HFF-Myc (cell line): ENCODE measurements around the gene ST3GAL2.

ENCODE experiments used
- DNase-seq: peaks from one replicate; pipeline ENCODE4 v3.0.0-alpha.2; 2011; ENCODE audit warnings: low read depth; ENCODE audit errors: extremely low read depth
- H3K4me3 ChIP-seq: replicated peaks from 2 replicates; pipeline ENCODE4 v1.5.1; 2011; ENCODE audit warnings: low read depth, mild to moderate bottlenecking, control low read depth, low read length
- TF ChIP-seq, protein P1 (sequence below): IDR thresholded peaks from 2 replicates; pipeline ENCODE4 v1.5.1; 2012; ENCODE audit warnings: mild to moderate bottlenecking, low read depth, low read length, control low read depth; ENCODE audit errors: missing control alignments

The ST3GAL2 gene

DNA sequence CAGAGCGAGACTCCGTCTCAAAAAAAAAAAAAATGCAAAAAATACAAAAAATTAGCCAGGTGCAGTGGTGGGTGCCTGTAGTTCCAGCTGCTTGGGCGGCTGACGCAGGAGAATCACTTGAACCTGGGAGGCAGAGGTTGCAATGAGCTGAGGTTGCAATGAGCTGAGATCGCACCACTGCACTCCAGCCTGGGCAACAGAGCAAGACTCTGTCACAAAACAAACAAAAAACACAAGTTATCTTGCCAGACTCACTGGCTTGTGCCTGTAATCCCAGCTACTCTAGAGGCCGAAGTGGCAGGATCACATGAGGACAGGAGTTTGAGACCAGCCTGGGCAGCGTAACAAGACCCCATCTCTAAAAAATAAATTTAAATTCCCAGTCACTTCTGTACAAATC, 3.4 kb upstream of the ST3GAL2 start:
- H3K4me3 ChIP-seq, result no peak overlapping the region
- DNase-seq, result no peak
- TF ChIP-seq, protein P1, sequence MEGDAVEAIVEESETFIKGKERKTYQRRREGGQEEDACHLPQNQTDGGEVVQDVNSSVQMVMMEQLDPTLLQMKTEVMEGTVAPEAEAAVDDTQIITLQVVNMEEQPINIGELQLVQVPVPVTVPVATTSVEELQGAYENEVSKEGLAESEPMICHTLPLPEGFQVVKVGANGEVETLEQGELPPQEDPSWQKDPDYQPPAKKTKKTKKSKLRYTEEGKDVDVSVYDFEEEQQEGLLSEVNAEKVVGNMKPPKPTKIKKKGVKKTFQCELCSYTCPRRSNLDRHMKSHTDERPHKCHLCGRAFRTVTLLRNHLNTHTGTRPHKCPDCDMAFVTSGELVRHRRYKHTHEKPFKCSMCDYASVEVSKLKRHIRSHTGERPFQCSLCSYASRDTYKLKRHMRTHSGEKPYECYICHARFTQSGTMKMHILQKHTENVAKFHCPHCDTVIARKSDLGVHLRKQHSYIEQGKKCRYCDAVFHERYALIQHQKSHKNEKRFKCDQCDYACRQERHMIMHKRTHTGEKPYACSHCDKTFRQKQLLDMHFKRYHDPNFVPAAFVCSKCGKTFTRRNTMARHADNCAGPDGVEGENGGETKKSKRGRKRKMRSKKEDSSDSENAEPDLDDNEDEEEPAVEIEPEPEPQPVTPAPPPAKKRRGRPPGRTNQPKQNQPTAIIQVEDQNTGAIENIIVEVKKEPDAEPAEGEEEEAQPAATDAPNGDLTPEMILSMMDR, result no peak

DNA sequence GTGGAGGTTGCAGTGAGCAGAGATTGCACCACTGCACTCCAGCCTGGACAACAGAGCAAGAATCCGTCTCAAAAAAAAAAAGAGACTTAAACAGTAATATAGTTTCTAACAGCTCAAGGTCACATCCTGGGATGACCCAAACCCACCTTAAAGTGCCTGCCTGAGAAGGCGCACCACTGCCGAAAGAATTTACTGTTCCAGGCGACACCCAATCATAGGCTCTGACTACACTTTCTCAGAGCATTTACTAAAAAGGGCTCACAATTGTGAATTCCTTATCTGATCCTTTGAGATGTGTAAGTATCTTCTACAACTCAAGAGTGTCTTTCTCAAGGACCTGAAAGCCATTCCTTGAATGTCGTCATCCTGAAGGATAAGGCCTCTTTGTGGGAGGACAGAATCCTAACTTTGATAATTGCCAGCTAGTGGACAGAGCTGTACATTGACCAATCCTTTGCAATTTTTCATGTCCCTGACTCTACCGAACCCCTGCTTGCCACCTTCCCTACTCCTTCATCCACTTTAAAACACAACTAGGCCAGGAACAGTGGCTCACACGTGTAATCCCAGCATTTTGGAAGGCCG, 2.6 kb upstream of the ST3GAL2 start:
- TF ChIP-seq, protein P1, result no peak
- DNase-seq, result no peak
- no peak overlapping the region for H3K4me3 ChIP-seq

DNA sequence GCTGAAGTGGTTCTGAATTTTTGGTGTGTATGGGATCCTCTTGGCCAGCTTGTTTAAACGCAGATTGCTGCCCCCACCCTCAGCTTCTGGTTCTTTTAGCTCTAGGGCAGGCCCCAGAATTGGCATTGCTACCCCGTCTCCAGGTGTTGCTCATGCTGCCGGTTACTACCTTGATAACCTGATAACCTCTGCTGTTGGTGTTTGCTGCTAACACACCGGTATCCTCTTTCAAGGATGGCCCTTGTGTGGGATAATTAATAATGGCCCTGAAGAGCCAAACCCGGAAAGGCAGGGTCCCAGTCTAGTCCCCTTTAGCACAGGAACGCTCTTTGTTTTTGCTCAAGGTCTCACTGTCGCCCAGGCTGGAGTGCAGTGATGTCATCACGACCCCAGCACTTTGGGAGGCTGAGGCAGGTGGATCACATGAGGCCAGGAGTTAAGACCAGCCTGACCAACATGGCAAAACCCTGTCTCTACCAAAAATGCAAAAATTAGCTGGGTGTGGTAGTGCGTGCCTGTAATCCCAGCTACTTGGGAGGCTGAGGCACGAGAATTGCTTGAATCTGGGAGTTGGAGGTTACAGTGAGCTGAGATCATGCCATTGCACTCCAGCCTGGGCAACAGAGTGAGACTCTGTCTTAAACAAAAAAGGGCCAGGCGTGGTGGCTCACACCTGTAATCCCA, 1.3 kb upstream of the ST3GAL2 start:
- TF ChIP-seq, protein P1, result no peak
- DNase-seq, result no peak
- no peak overlapping the region for H3K4me3 ChIP-seq

DNA sequence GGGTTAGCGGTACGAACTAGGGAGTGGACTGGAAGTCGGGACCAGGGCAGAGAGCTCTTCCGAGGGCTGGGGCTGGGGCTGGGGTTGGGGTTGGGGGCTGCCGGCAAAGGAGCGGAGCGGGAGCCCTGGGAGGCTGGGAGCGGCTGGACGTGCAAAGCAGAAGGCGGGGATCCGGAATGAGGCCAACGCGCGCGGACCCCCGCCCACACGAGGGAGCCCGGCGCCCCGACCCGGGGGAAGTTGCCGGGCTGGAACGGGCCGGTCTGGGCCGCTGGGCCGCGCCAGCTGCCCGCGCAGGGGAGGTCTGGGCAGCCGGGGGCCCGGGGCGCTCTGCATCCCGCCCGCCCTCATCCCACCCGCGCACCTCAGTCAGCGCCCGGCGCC, 323 bp downstream of the ST3GAL2 start:
- H3K4me3 ChIP-seq, result peak overlapping the region; percentile 79
- DNase-seq, result no peak
- TF ChIP-seq, protein P1, result no peak

DNA sequence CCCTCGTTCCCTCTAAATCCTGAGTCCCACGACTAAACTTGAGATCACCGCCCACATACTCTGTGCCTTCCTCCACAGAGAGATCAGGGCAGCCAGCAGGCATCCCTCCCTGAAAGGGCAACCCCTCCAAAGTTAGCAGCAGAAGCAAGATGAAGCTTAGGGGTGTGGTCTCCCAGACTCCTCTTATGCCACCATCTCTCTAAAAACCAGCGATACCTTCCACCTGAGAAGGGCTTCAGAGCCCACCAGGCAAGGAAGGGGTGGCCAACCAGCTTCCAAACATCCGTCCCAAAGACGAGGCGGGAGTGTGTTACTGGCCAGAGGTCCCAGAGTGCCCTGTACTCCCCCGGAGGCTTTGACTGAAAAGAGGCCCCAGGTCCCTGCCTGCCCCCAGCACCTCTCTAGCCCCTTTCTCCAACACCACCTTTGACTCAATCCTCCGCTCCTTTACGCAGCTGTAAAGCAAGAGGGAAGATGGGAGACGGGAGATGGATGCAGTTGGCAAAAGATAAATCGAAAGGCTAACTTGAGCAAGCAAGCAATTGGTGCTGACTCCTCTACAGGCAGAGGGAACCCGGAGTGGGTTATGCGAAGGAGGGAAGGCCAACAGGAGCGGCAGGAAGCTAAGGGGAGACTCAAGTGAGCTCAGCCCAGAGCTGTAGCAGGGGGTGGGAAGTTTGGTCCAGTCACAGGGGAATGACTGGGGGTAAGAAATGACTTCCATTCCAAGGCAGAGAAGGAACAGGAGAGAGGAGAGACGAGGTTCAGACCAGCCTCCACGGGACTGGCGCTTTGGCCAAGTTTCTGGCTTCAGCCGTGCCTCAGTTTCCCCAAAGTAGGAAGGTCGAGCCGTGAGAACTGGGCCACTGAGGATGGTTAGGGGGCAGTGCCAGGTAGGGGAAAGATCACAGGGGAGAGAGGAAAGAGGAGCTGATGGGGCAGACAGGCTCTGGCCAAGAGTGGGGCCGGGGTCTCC, 1.0 kb downstream of the ST3GAL2 start:
- TF ChIP-seq, protein P1, result no peak
- no peak for DNase-seq
- peak overlapping the region; percentile 79 for H3K4me3 ChIP-seq

DNA sequence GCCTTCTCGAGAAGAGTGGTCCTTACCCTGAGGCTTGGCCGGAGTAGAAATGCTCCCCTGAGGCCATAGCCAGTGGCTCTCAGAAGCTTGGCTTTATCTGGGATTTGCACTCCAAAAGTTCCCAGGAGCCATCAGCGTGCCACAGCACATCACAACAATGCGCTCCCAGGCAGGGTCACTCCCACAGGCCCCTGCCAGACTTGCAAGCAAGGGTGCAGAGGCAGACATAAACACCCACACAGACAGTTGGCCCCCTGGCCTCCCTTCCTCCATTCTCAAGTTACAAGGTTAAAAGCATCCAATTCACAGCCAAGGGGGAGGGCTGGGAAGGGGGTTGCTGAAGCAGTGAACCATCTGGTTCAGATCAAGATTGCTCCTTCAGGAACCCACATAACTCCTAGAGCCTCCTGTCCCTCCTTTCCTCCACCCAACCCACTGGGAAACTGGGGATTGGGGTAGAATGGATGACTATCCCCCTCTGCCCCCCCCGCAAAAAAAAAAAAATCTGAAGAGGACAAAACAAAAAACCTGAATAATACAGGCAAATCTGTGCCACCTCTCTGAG, 1.8 kb downstream of the ST3GAL2 start:
- peak; percentile 92 for DNase-seq
- TF ChIP-seq, protein P1, result no peak
- H3K4me3 ChIP-seq, result peak overlapping the region; percentile 79
